HG02642 (cell line): ENCODE data around the gene TMEM121B.

Experiments used
- ATAC-seq: cut with Tn5 transposase; IDR thresholded peaks from one replicate; pipeline ENCODE4 v1.9.1; 2021; ENCODE audit warnings: mild to moderate bottlenecking; ENCODE audit not compliant: unreplicated experiment, poor library complexity

Gene TMEM121B

DNA sequence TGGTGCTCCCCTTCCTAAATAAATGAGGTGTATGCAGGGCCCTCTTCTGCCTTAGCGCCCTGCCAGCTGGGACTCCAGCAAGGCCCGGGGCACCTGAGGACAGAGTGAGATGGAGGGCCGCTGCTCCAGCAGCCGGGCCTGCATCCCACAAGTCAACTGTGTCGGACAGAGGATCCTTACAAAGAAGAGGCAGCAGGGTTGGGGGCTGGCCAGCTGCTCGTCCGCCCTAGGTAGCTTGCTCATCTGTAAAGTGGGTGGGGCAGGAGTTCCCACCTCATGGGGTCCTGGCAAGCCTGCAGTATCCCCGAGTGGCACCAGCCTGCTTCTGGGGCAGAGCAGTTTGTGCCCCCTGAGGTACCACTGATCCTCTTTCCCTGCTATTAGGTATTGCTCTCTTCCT is 7.6 kb downstream of the TMEM121B start:
- no peak for ATAC-seq

DNA sequence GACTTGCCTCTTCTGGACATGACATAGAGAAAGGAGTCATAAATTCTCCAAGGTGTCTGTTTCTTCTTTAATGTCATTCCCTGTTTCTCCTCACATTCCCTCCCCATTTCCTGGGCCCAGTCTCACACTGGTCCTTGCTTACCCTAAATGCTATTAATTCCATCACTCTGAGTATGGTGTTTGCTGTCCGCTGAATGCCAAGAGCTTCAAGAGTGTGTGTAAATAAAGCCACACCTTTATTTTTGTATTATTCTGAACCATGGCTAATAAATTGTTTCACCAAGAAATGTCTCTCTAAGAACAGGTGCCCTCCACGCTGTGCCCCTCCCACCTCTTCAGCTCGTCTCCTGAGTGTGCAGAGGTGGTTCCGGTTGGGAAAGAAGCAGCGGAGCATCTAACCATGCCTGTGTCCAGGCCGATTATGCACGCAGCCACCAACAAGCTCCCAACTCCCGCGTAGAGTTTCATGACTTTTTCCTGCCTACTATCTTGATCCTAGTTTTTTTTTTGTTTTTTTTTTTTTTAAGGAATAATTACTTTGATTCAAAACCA is 8.6 kb downstream of the TMEM121B start:
- no peak for ATAC-seq

DNA sequence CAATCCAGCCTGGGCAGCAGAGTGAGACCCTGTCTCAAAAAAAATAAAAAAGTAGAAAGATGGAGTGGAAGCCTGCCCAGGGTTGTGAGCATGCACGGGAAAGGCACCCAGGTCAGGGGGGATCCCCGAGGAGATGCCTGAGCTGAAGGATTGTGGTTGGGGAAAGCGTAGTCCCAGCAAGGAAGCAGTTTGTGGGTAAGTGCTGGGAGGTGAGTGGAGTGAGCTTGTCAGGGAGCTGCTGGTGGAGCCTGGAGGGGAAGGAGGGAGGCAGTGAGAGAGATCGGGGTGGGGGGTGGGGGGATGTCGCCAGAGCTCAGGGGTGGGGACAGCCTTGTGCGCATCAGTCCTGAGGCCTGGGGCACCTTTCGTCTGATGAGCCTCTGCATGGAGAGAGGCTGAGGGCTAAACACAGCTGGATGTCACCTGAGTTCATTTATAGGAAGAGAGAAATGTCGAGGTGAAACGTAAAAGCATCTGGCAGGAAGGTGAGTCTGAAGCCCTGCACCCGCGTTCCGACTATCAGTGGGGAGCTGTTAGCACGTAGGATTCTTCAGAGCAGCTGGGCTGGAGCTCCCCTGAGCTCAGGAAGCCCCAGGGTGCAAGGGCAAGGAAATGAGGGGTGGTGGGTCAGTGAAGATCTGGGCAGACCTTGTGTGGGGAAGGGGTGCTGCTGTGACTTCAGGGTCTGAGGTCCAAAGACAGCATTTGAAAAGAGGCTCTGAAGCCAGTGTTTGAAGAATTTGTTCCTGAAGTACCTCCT is 10.2 kb downstream of the TMEM121B start:
- no peak for ATAC-seq

DNA sequence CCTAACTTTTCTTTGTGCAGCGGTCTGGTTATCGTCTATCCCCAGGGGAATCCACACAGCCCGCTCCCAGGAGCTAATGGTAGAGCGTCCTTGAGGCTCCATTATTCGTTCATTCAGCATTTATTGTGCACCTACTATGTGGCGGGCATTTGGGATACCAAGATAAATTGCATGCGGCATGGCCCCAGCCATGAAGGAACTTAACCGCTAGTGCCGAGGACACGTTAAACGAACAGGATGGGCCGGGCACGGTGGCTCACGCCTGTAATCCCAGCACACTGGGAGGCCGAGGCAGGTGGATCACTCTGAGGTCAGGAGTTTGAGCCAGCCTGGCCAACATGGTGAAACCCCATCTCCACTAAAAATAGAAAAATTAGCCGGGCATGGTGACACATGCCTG is 11.2 kb downstream of the TMEM121B start:
- no peak for ATAC-seq

DNA sequence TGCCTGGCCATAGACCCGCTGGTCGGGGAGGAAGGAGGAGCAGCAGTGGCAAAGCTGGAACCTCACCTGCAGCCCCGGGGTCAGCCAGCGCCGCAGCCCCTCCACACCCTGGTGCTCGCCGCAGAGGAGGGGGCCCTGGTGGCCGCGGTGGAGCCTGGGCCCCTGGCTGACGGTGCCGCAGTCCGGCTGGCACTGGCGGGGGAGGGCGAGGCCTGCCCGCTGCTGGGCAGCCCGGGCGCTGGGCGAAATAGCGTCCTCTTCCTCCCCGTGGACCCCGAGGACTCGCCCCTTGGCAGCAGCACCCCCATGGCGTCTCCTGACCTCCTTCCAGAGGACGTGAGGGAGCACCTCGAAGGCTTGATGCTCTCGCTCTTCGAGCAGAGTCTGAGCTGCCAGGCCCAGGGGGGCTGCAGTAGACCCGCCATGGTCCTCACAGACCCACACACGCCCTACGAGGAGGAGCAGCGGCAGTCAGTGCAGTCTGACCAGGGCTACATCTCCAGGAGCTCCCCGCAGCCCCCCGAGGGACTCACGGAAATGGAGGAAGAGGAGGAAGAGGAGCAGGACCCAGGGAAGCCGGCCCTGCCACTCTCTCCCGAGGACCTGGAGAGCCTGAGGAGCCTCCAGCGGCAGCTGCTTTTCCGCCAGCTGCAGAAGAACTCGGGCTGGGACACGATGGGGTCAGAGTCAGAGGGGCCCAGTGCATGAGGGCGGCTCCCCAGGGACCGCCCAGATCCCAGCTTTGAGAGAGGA is 11.9 kb downstream of the TMEM121B start:
- no peak for ATAC-seq

DNA sequence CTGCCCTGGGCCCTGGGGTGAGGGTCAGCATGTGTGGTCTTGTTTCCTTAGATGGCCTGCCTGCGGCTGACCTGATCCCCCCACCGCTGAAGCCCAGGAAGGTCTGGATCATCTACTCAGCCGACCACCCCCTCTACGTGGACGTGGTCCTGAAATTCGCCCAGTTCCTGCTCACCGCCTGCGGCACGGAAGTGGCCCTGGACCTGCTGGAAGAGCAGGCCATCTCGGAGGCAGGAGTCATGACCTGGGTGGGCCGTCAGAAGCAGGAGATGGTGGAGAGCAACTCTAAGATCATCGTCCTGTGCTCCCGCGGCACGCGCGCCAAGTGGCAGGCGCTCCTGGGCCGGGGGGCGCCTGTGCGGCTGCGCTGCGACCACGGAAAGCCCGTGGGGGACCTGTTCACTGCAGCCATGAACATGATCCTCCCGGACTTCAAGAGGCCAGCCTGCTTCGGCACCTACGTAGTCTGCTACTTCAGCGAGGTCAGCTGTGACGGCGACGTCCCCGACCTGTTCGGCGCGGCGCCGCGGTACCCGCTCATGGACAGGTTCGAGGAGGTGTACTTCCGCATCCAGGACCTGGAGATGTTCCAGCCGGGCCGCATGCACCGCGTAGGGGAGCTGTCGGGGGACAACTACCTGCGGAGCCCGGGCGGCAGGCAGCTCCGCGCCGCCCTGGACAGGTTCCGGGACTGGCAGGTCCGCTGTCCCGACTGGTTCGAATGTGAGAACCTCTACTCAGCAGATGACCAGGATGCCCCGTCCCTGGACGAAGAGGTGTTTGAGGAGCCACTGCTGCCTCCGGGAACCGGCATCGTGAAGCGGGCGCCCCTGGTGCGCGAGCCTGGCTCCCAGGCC is 12.7 kb downstream of the TMEM121B start:
- ATAC-seq: no peak

DNA sequence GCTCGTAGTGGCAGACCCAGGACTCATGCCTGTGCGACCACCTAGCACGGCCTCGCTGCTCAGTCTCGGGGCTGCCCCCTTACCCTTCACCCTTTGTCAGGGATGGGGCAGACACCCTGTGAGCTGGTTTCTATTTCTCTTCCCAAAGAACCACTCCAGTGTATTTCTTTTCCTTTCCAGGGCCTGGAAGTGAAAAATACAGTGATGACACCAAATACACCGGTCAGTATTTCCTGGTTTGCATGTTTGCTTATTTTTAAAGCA is 13.7 kb downstream of the TMEM121B start:
- no peak for ATAC-seq

DNA sequence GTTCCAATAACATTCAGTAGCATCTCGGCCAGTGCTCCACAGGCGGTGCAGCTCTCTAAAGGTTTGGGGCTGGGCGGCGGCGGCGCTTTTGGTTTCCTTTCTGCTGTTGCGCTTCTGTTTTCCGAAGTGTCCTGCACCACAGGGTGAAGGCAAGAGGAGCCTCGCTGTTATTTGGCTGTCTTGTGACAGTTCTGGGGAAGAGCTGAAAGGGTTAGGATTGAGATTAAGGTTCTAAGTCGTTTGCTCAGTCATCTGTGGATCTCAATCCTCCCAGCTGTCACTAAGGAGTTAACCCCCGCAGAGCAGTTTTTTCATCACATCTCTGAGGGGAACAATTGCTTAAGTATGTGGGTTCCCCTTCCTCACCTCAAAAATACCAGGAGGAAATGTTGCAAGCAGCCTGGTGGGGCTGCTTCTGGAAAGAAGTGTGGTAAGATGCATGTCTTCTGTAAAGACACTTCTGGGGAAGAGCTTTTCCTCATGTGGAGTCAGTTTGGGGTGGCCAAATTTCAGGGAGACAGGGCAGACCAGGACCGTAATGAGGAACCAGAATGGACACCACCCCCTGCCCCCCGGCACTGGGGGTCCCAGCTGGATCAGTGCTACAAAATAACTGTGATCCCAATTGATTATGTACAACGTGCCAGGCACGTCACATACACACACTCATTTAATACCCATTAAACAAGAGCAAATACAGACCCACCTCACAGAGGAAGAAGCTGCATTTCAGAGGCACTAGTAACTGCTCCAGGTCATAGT is 14.2 kb downstream of the TMEM121B start:
- no peak for ATAC-seq

DNA sequence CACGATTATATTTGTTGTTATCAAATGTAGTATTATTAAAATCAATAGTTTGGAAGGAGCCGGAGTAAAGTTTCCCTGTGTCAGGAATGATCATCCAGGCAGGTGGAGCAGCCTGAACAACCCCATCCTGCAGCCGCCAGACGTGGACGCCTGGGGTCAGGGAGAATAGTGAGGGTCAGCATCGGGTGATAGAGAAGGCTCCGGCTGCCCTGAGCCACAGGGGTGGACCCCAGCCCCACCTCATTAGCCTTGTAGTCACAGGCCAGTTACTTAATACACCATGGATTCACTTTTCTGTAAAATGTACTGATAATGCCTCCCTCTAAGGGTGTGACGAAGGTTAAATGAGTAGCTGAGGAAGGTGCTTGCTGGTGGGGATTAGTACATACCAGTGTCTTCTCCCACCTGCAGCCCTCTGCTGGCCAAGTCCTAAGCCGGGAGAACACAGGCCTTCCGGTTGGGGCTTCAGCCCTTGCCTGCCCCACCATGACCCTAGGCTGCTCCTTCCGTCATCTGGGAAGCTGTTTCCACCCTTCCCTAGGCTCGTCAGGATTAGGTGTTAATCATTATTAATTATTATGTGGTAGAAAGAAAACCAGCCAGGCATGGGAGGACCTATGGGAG is 14.9 kb downstream of the TMEM121B start:
- ATAC-seq: no peak

DNA sequence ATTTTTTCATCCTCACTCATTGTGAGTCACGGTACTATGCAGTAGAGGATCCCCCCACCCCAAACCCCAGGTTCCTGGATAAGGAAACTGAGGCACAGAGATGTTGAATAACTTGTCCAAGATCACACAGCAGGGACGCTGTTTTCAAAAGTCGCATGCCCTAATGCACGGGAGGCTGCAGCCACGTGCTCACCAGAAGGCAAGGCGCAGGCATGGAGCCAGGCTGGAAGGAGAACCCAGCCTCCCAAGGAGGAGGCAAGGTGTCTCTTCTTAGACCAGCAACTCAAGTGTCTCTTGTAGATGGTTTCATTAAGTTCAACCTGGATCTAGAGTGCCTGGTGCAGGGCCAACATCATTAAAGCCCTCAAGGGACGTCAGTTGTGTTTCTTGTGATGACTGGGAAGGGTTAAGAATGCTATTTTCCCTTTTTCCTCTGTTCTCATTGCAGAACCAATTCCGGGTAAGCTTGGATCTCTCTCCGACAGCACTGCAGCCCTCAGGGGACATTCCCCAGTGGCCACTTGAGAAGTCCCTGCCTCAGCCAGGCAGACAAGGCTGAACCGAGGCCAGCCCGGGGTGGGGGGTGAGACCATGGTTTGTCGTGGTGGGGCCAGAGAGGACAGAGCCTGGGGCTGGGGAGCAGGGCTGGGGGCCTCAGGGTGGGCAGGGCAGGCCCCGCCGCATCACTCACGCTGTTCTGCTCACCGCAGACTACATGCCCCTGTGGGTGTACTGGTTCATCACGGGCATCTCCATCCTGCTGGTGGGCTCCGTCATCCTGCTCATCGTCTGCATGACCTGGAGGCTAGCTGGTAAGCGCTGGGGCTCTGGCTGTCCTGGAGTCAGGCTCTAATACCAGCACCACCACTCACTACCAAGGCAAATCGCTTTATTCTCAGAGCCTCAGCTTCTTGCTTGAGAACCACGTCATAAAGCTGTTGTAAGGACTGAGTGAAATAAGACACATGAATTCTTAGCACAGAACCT is 15.7 kb downstream of the TMEM121B start:
- no peak for ATAC-seq

DNA sequence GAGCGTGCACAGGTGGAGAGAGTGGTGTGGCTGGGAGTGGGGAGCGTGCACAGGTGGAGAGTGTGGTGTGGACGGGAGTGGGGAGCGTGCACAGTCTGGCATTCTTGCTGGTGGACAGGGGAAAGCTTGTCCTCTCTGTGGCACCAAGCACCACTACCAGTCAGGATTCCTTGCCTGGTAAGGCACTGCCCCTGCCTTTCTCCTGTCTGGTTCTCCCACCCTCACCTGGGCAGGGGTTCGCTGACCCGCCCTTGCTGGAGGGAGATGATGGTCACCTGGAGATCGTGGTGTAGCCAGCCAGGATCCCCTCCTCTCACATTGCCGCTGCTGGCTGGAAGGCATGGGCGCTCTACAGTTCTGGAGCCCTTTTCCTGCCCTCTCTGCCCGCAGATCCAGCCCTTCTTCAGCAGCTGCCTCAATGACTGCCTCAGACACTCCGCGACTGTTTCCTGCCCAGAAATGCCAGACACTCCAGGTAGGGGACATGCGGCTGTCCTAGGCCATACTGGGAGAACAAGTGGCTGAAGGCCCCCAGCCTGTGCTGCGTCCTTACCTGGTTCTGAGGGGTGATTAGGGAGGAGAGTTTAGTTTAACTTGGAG is 16.7 kb downstream of the TMEM121B start:
- no peak for ATAC-seq

DNA sequence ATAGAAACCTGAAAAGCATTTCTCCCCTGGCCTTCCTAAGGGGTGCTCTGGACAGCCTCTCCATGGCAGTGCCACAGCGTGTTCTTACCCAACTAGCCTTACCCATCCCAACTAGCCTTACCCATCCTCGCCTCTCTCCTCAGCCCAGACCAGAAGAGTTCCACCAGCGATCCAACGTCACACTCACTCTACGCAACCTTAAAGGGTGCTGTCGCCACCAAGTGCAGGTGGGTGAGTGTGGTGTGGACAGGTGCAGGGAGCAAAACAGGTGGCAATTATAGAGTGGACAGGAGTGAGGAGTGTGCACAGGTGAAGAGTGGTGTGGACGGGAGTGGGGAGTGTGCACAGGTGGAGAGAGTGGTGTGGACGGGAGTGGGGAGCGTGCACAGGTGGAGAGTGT is 17.8 kb downstream of the TMEM121B start:
- ATAC-seq: no peak

DNA sequence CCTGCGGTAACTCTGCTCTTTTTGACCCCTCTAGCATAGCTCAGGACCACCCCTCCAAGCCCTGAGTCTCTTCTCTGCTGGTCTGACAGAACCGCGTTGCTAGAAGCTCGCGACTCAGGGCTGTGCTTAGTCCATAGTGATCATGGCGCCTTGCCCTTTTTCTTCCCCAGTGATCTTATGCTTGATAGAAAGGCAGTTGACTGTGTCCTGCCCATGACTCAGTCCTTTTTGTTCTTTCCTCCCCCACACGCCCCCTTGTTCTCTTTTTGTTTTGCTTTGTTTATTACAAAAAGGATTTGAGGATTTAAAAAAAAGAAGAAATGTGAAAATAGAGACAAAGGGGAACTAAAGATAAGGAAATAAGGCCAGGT is 18.9 kb downstream of the TMEM121B start:
- no peak for ATAC-seq

DNA sequence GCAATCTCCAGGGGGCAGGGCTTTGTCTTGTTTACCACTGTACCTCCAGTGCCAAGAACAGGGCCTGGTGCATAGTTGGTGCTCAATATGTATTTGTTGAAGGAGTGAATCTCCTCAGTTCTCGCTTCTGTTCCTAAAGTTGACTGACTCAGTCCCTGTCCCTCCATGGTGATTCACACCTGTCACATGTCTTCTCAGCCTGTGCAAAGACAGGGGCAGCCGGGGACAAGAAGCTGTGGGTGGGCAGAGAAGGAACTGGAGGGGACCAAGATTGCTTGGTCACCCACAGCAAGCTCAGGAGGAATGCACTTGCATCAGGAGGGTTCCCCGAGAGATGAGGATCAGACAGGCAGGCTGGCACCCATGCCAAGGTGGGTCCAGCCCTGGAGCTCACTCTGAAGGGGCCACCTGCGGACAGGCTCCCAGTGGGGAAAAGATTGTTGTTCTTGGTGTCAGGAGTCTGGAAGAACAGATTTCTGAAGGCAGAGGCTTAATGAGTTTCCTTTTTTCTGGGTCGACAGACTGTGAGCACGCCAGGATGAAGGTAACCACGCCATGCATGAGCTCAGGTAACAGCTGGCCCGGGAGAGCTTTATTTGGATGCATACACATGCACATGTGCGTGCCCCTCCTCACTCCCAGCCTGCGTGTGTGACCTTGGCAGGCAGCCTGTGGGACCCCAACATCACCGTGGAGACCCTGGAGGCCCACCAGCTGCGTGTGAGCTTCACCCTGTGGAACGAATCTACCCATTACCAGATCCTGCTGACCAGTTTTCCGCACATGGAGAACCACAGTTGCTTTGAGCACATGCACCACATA is 19.5 kb downstream of the TMEM121B start:
- ATAC-seq: no peak

DNA sequence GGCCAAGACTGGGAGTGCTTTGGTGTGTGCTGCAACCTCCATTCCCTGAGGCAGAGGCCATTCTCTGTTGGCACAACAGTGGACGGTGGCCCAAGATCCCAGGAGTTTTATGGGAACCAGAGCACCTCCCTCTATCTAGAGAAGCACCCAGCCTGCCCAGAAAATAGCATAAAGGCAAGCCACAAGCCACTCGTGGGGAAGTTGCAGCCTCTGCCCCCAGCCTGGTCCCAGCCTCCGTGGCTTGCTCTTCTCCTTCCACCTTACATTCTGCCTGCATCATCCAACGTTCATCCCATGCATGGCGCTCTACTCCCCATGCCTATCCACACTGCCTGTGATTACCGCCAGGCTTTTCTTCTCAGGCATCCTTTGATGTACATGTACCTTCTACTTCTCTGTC is 20.5 kb downstream of the TMEM121B start:
- no peak for ATAC-seq

DNA sequence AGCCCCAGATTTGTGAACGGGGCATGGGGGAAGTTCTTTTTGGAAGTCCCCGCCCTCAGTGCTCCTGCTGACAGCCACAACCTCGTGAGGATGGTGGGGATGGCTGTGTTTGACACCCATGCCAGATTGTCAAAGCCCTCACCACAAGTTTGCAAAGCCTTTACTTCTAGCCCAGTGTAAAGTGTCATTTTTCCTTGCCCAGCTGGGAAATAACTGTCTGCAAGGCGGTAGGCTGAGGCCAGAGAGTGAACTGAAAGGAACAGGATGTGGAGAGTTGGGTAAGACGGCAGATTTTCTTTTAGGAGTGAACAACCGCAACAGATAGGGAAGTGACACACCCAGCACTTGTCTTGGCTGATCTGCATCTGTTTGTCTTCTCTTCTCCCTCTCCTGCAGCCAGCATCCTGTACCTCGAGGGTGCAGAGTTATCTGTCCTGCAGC is 22.8 kb downstream of the TMEM121B start:
- ATAC-seq: no peak

DNA sequence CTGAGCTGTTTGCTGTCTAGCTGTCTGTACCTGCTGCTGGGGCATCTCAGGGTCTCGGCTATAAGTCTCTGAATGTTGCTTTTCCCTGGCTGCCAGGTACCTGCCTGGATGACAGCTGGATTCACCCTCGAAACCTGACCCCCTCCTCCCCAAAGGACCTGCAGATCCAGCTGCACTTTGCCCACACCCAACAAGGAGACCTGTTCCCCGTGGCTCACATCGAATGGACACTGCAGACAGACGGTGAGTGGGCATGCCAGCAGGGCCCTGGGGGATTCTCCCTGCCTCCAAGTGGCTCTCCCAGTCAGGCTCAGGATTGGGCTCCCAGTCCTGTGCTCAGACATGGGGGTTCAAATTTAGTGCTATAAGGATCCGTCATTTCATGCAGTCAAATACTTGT is 23.5 kb downstream of the TMEM121B start:
- ATAC-seq: no peak
